ENCODE results near the gene NRG2. TPM values are rescaled to one million over a fixed set of nuclear protein-coding genes. Genes with fewer than 3 reads are reported as not detected.

The NRG2 gene
- total RNA-seq, 1 donor from 2014 or later, result 0.52 TPM

- H3K27ac ChIP-seq (ENCODE audit: low read depth, low read length), result no peak overlapping the region
- no peak overlapping the region for H3K9ac ChIP-seq (ENCODE audit: low read depth in 1 of 3, low read length in 3 of 3)
- peaks cover 18 to 46% (median 37%) of the 10 kb centered on the region in 3 donors for H3K4me1 ChIP-seq (ENCODE audit: control insufficient read depth in 3 of 3, insufficient read depth in 3 of 3, low read length in 3 of 3)
- no peaks in the 10 kb centered on the region for H3K27me3 ChIP-seq (ENCODE audit: control insufficient read depth in 3 of 3, insufficient read depth in 3 of 3, low read length in 3 of 3)
- H3K9me3 ChIP-seq (ENCODE audit: control insufficient read depth in 3 of 3, low read length in 3 of 3), result no peaks in the 10 kb centered on the region
- H3K4me3 ChIP-seq (ENCODE audit: low read length in 3 of 3), result no peak overlapping the region
- H3K36me3 ChIP-seq (ENCODE audit: control insufficient read depth in 3 of 3, insufficient read depth in 3 of 3, low read length in 3 of 3), result no peaks in the 10 kb centered on the region
Observed at GRCh38 chr5:139956342-139956741, 86.8 kb downstream of the NRG2 start.

GRCh38 chr5:139955616-139956273, 87.4 kb downstream of the NRG2 start:
- Histone ChIP-seq H3K27ac (ENCODE audit: low read depth, low read length) (no peak overlapping the region), H3K36me3 (ENCODE audit: control insufficient read depth in 3 of 3, insufficient read depth in 3 of 3, low read length in 3 of 3) (no peaks in the 10 kb centered on the region), H3K27me3 (ENCODE audit: control insufficient read depth in 3 of 3, insufficient read depth in 3 of 3, low read length in 3 of 3) (no peaks in the 10 kb centered on the region), H3K9me3 (ENCODE audit: control insufficient read depth in 3 of 3, low read length in 3 of 3) (no peaks in the 10 kb centered on the region), H3K4me1 (ENCODE audit: control insufficient read depth in 3 of 3, insufficient read depth in 3 of 3, low read length in 3 of 3) (peaks cover 24 to 49% (median 43%) of the 10 kb centered on the region in 3 donors), H3K9ac (ENCODE audit: low read depth in 1 of 3, low read length in 3 of 3) (no peak overlapping the region), H3K4me3 (ENCODE audit: low read length in 3 of 3) (no peak overlapping the region)

GRCh38 chr5:139955053-139955605, 88.0 kb downstream of the NRG2 start:
- Histone ChIP-seq H3K36me3 (ENCODE audit: control insufficient read depth in 3 of 3, insufficient read depth in 3 of 3, low read length in 3 of 3) (no peaks in the 10 kb centered on the region), H3K4me3 (ENCODE audit: low read length in 3 of 3) (no peak overlapping the region), H3K9me3 (ENCODE audit: control insufficient read depth in 3 of 3, low read length in 3 of 3) (no peaks in the 10 kb centered on the region), H3K27me3 (ENCODE audit: control insufficient read depth in 3 of 3, insufficient read depth in 3 of 3, low read length in 3 of 3) (no peaks in the 10 kb centered on the region), H3K4me1 (ENCODE audit: control insufficient read depth in 3 of 3, insufficient read depth in 3 of 3, low read length in 3 of 3) (peaks cover 29 to 54% (median 49%) of the 10 kb centered on the region in 3 donors), H3K9ac (ENCODE audit: low read depth in 1 of 3, low read length in 3 of 3) (no peak overlapping the region), H3K27ac (ENCODE audit: low read depth, low read length) (no peak overlapping the region)

- no peak overlapping the region for H3K4me3 ChIP-seq (ENCODE audit: low read length in 3 of 3)
- H3K4me1 ChIP-seq (ENCODE audit: control insufficient read depth in 3 of 3, insufficient read depth in 3 of 3, low read length in 3 of 3), result peaks cover 35 to 61% (median 56%) of the 10 kb centered on the region in 3 donors
- no peaks in the 10 kb centered on the region for H3K27me3 ChIP-seq (ENCODE audit: control insufficient read depth in 3 of 3, insufficient read depth in 3 of 3, low read length in 3 of 3)
- H3K9me3 ChIP-seq (ENCODE audit: control insufficient read depth in 3 of 3, low read length in 3 of 3), result no peaks in the 10 kb centered on the region
- no peak overlapping the region for H3K27ac ChIP-seq (ENCODE audit: low read depth, low read length)
- no peak overlapping the region for H3K9ac ChIP-seq (ENCODE audit: low read depth in 1 of 3, low read length in 3 of 3)
- no peaks in the 10 kb centered on the region for H3K36me3 ChIP-seq (ENCODE audit: control insufficient read depth in 3 of 3, insufficient read depth in 3 of 3, low read length in 3 of 3)
Observed at GRCh38 chr5:139954462-139954861, 88.6 kb downstream of the NRG2 start.

- Histone ChIP-seq H3K27ac (ENCODE audit: low read depth, low read length) (no peak overlapping the region), H3K4me3 (ENCODE audit: low read length in 3 of 3) (no peak overlapping the region), H3K4me1 (ENCODE audit: control insufficient read depth in 3 of 3, insufficient read depth in 3 of 3, low read length in 3 of 3) (peaks cover 35 to 61% (median 56%) of the 10 kb centered on the region in 3 donors), H3K9ac (ENCODE audit: low read depth in 1 of 3, low read length in 3 of 3) (no peak overlapping the region), H3K27me3 (ENCODE audit: control insufficient read depth in 3 of 3, insufficient read depth in 3 of 3, low read length in 3 of 3) (no peaks in the 10 kb centered on the region), H3K36me3 (ENCODE audit: control insufficient read depth in 3 of 3, insufficient read depth in 3 of 3, low read length in 3 of 3) (no peaks in the 10 kb centered on the region), H3K9me3 (ENCODE audit: control insufficient read depth in 3 of 3, low read length in 3 of 3) (no peaks in the 10 kb centered on the region)
Observed at GRCh38 chr5:139954022-139954421, 89.1 kb downstream of the NRG2 start.

GRCh38 chr5:139952574-139952973, 90.5 kb downstream of the NRG2 start:
- Histone ChIP-seq H3K4me3 (ENCODE audit: low read length in 3 of 3) (no peak overlapping the region), H3K27me3 (ENCODE audit: control insufficient read depth in 3 of 3, insufficient read depth in 3 of 3, low read length in 3 of 3) (no peaks in the 10 kb centered on the region), H3K36me3 (ENCODE audit: control insufficient read depth in 3 of 3, insufficient read depth in 3 of 3, low read length in 3 of 3) (no peaks in the 10 kb centered on the region), H3K27ac (ENCODE audit: low read depth, low read length) (no peak overlapping the region), H3K4me1 (ENCODE audit: control insufficient read depth in 3 of 3, insufficient read depth in 3 of 3, low read length in 3 of 3) (peaks cover 35 to 61% (median 56%) of the 10 kb centered on the region in 3 donors), H3K9me3 (ENCODE audit: control insufficient read depth in 3 of 3, low read length in 3 of 3) (no peaks in the 10 kb centered on the region), H3K9ac (ENCODE audit: low read depth in 1 of 3, low read length in 3 of 3) (peak overlapping the region in 1 of 3 donors; percentile 50)

- peak overlapping the region in 1 of 3 donors; percentile 4 for H3K4me3 ChIP-seq (ENCODE audit: low read length in 3 of 3)
- peak overlapping the region in 1 of 3 donors; percentile 50 for H3K9ac ChIP-seq (ENCODE audit: low read depth in 1 of 3, low read length in 3 of 3)
- H3K27me3 ChIP-seq (ENCODE audit: control insufficient read depth in 3 of 3, insufficient read depth in 3 of 3, low read length in 3 of 3), result no peaks in the 10 kb centered on the region
- H3K9me3 ChIP-seq (ENCODE audit: control insufficient read depth in 3 of 3, low read length in 3 of 3), result no peaks in the 10 kb centered on the region
- H3K36me3 ChIP-seq (ENCODE audit: control insufficient read depth in 3 of 3, insufficient read depth in 3 of 3, low read length in 3 of 3), result no peaks in the 10 kb centered on the region
- no peak overlapping the region for H3K27ac ChIP-seq (ENCODE audit: low read depth, low read length)
- peaks cover 35 to 61% (median 56%) of the 10 kb centered on the region in 3 donors for H3K4me1 ChIP-seq (ENCODE audit: control insufficient read depth in 3 of 3, insufficient read depth in 3 of 3, low read length in 3 of 3)
Observed at GRCh38 chr5:139951983-139952382, 91.1 kb downstream of the NRG2 start.

GRCh38 chr5:139951296-139951924, 91.7 kb downstream of the NRG2 start:
- H3K36me3 ChIP-seq (ENCODE audit: control insufficient read depth in 3 of 3, insufficient read depth in 3 of 3, low read length in 3 of 3), result no peaks in the 10 kb centered on the region
- peak overlapping the region in 1 of 3 donors; percentile 51 for H3K9ac ChIP-seq (ENCODE audit: low read depth in 1 of 3, low read length in 3 of 3)
- H3K9me3 ChIP-seq (ENCODE audit: control insufficient read depth in 3 of 3, low read length in 3 of 3), result no peaks in the 10 kb centered on the region
- H3K4me3 ChIP-seq (ENCODE audit: low read length in 3 of 3), result peak overlapping the region in 2 of 3 donors; percentile 4 to 8
- H3K27me3 ChIP-seq (ENCODE audit: control insufficient read depth in 3 of 3, insufficient read depth in 3 of 3, low read length in 3 of 3), result no peaks in the 10 kb centered on the region
- peaks cover 35 to 58% (median 54%) of the 10 kb centered on the region in 3 donors for H3K4me1 ChIP-seq (ENCODE audit: control insufficient read depth in 3 of 3, insufficient read depth in 3 of 3, low read length in 3 of 3)
- peak overlapping the region; percentile 36 for H3K27ac ChIP-seq (ENCODE audit: low read depth, low read length)

- no peaks in the 10 kb centered on the region for H3K9me3 ChIP-seq (ENCODE audit: control insufficient read depth in 3 of 3, low read length in 3 of 3)
- H3K36me3 ChIP-seq (ENCODE audit: control insufficient read depth in 3 of 3, insufficient read depth in 3 of 3, low read length in 3 of 3), result no peaks in the 10 kb centered on the region
- H3K27me3 ChIP-seq (ENCODE audit: control insufficient read depth in 3 of 3, insufficient read depth in 3 of 3, low read length in 3 of 3), result no peaks in the 10 kb centered on the region
- H3K9ac ChIP-seq (ENCODE audit: low read depth in 1 of 3, low read length in 3 of 3), result peak overlapping the region in 1 of 3 donors; percentile 51
- peak overlapping the region in 1 of 3 donors; percentile 14 for H3K4me3 ChIP-seq (ENCODE audit: low read length in 3 of 3)
- H3K4me1 ChIP-seq (ENCODE audit: control insufficient read depth in 3 of 3, insufficient read depth in 3 of 3, low read length in 3 of 3), result peaks cover 35 to 50% (median 44%) of the 10 kb centered on the region in 3 donors
- peak overlapping the region; percentile 5 for H3K27ac ChIP-seq (ENCODE audit: low read depth, low read length)
Observed at GRCh38 chr5:139950436-139950835, 92.7 kb downstream of the NRG2 start.

GRCh38 chr5:139949710-139950109, 93.4 kb downstream of the NRG2 start:
- H3K36me3 ChIP-seq (ENCODE audit: control insufficient read depth in 3 of 3, insufficient read depth in 3 of 3, low read length in 3 of 3), result no peaks in the 10 kb centered on the region
- H3K4me1 ChIP-seq (ENCODE audit: control insufficient read depth in 3 of 3, insufficient read depth in 3 of 3, low read length in 3 of 3), result peaks cover 35 to 43% (median 39%) of the 10 kb centered on the region in 3 donors
- no peak overlapping the region for H3K4me3 ChIP-seq (ENCODE audit: low read length in 3 of 3)
- peak overlapping the region; percentile 5 for H3K27ac ChIP-seq (ENCODE audit: low read depth, low read length)
- H3K9me3 ChIP-seq (ENCODE audit: control insufficient read depth in 3 of 3, low read length in 3 of 3), result no peaks in the 10 kb centered on the region
- H3K27me3 ChIP-seq (ENCODE audit: control insufficient read depth in 3 of 3, insufficient read depth in 3 of 3, low read length in 3 of 3), result no peaks in the 10 kb centered on the region
- H3K9ac ChIP-seq (ENCODE audit: low read depth in 1 of 3, low read length in 3 of 3), result no peak overlapping the region
